HuH-7.5 (cell line): ENCODE data around the gene FCRL3.
"Not testable (repeated sequence)": the region's sequence is repeated elsewhere in the genome, so short reads cannot be mapped to it uniquely, and the experiment has no call there.

Experiments
- DNase-seq: peaks from one replicate; pipeline ENCODE4 v3.0.0; 2011; ENCODE audit warnings: low spot score

The FCRL3 gene

DNA sequence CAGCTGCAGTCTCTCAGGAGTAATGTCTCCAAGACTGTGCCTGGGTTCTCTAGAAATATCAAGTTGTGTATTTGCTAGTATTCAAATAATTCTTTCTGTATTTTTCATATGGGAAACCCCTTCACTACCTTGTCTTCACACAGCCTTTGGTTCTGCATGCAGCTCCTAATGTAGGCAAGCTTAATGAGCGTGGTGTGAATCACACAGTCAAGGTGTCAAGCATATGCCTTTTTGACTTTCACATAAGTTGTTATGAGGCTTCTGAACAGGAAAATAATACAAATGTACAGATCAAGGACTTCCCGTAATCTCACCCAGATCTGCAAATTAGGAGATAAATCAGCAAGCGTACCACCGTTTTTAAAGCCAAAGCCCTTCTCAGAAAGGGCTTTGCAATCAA, at the start of gene FCRL3:
Gene FCRL3, minus strand, starts transcription at position 38 of the 400 bp plus-strand sequence. CDS start 280 bp downstream, outside the sequence.
- DNase-seq: no peak

- no peak for DNase-seq
Observed at GRCh38 chr1:157748262-157748817, 47.8 kb upstream of the FCRL3 start.

- DNase-seq: no peak
Observed at GRCh38 chr1:157739229-157739901, 38.8 kb upstream of the FCRL3 start.

DNA sequence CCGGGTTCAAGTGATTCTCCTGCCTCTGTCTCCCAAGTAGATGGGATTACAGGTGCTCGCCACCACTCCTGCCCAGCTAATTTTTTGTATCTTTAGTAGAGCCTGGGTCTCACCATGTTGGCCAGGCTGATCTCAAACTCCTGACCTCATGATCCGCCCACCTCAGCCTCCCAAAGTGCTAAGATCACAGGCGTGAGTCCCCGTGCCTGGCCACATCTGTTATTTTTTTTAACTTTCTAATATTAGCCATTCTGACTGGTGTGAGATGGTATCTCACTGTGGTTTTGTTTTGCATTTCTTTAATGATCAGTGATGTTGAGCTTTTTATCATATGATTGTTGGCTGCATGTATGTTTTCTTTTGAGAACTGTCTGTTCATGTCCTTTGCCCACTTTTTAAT, 35.4 kb upstream of the FCRL3 start:
- DNase-seq: not testable (repeated sequence)

- DNase-seq: no peak
Observed at GRCh38 chr1:157734321-157734720, 33.8 kb upstream of the FCRL3 start.

- DNase-seq: no peak
Observed at GRCh38 chr1:157732755-157733154, 32.2 kb upstream of the FCRL3 start.

- no peak for DNase-seq
Observed at GRCh38 chr1:157725221-157725577, 24.6 kb upstream of the FCRL3 start.

DNA sequence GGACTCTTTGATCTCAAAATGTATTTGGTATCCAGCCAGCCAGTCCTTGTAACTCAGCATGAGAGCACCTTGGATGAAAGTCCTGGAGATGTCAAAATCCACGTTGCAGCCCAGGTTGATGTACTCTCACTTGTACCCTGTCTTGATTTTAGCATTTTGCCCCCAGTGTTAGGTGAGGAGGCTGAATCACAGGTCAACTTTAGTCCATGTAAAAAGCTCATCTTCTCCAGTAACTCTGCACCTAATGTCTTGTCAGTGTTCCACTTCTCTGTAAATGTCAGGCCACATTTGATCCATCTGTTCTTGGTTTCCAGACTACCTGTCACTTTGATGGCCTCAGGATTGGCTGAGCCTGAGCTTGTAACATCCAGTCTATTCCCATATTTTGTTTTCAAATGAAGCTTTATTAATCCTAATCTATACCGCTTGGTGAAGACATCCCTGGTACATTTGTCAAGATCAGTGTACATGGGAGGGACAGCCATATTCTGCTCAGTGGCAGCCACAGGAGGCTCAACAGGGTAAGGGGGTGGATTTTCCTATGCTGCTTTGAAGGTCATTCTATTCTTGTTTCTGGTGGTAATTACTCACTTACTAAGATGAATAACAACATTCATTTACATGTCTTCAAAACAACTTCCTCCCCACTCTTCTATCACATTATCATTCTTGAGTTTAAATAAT, 24.1 kb upstream of the FCRL3 start:
- no peak for DNase-seq

- DNase-seq: no peak
Observed at GRCh38 chr1:157723157-157723556, 22.6 kb upstream of the FCRL3 start.

DNA sequence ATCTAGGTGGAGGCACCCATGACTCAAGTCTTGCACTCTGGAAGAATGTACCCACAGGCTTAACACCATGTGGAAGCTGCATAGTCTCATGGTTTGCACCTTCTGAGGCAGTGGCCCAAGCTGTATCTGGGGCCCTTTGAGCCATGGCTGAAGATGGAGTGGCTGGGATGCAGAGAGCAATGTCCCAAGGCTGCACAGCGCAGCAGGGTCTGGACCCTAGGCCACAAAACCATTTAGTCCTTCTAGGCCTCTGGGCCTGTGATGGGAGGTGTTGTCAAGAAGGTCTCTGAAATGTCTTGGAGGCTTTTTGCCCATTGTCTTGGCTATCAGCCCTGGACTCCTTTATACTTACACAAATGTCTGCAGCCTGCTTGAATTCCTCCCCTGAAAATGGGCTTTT, 21.4 kb upstream of the FCRL3 start:
- no peak for DNase-seq

- no peak for DNase-seq
Observed at GRCh38 chr1:157715736-157716135, 15.2 kb upstream of the FCRL3 start.

DNA sequence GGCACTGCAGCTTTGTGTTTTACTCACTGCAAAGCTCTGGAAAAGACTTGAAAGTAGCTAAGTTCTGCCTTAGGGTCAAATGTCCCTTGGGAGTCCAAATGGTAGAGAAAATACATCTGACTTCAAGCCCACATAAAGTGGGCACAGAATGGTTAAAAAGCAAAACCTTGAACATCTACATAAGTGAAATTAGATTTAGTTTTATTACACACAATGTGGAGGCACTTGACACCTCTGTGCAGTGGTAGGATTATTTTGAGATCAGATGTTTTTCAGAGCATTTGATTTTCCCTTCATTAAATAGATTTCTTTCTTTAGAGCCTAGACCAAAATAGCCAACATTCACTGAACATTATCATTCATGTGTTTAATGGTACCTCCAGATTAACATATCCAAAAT, 11.2 kb upstream of the FCRL3 start:
- DNase-seq: no peak

DNA sequence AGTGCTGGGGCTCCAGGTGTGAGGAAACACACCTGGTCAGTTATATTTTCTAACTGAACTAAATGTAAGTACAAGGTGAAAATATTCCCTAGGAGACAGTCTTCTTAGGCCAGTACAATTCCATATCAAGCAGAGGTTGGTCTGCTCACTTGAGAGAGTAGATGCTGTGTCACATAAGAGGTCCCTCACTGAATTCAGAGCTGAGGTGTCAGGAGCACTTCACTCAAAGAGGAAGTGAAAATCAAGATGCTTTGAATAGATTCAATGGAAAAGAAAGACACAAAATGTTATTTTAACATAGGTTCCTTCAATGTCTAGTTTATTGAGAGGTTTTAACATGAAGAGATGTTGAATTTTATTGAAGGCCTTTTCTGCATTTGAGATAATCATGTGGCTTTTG, 4.3 kb upstream of the FCRL3 start:
- no peak for DNase-seq

GRCh38 chr1:157703981-157704380, 3.4 kb upstream of the FCRL3 start:
- no peak for DNase-seq

DNA sequence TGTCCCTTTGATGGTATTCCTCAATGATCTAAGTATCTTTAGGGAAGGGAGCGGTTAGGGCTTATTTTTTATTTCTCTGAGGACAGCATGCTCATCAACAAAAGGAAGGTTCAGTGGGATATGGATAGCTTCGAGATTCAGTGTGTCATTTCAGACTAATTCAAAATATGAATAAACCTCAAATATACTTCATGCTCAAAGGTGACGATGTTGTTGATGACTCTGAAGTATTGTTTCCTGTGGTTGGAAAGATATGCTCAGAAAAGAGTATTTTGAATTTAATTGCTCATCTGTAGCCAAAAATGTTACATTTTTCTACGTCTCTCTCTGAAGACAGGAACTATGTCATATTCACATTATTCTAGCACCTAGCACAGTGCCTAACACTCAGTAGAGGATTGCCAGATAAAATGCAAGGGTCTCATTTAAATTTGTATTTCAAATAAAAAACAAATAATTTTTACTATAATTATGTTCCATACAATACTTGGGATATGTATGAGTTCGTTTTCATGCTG, 1.8 kb upstream of the FCRL3 start:
- DNase-seq: no peak

GRCh38 chr1:157700305-157700704, 264 bp downstream of the FCRL3 start:
- DNase-seq: no peak

GRCh38 chr1:157697781-157698569, 2.6 kb downstream of the FCRL3 start:
- DNase-seq: no peak

- DNase-seq: no peak
Observed at GRCh38 chr1:157696966-157697628, 3.5 kb downstream of the FCRL3 start.

GRCh38 chr1:157695417-157695816, 5.2 kb downstream of the FCRL3 start:
- DNase-seq: no peak

DNA sequence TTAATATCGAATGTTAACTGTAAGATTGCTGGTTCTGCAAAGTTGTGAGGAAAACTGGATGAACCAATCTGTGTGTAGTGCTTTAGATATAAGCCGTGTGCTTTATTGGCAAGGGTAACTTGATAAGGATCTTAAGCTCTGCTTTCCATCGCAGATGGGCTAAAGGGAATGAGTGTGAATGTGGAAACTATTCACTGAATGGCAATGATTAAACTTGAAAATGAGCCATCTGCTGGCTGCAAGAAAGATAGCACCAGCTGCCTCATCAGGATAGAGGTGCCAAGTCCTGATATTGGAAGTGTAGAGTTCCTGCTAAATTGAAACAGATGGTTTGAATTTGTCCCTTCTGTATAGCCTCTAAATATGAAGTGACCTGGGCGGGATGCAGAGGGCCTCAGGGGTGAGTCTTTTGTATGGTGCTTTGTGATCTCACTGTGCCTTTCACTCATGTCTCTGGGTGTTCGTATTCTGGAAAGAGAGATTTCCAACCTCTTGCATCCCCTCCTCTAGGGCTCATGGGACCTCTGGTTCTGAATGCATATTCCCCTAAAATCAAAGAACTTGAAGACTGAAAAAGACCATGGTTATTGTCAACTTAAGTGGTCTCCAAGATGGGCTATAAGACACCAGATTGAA, 9.2 kb downstream of the FCRL3 start:
- DNase-seq: peak; percentile 18

GRCh38 chr1:157682710-157683437, 17.7 kb downstream of the FCRL3 start:
- no peak for DNase-seq
